GM12873 (cell line): Measurements from ENCODE around the gene NR3C2.

ENCODE experiments used
- CTCF ChIP-seq: IDR thresholded peaks from 2 replicates; pipeline ENCODE4 v1.5.1; 2012; ENCODE audit warnings: low read depth, mild to moderate bottlenecking, moderate library complexity, low read length, control low read depth; ENCODE audit not compliant: insufficient read depth; ENCODE audit errors: missing control alignments

NR3C2 gene

GRCh38 chr4:148090503-148091476 lies 351.4 kb downstream of the NR3C2 start:
- TF ChIP-seq CTCF = no peak

DNA sequence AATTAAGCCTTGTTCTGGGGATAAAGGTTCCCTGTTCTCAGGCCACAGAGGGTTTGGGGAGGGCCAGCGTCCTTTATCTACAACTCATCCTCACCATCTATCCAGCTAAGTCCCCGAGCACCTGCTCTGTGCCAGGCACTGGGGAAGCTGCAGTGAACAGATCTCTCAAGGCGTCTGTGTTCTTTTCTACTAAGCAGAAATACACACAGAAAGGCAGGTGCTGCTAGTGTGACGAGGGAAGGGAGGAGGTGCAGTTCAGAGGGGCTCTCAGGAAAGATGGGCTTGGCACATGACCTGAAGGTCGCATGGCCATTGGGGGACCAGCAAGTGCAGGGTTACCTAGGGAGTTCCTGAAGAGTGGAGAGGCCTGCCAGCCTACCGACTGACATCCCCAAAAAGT lies 352.2 kb downstream of the NR3C2 start:
- TF ChIP-seq CTCF = no peak

DNA sequence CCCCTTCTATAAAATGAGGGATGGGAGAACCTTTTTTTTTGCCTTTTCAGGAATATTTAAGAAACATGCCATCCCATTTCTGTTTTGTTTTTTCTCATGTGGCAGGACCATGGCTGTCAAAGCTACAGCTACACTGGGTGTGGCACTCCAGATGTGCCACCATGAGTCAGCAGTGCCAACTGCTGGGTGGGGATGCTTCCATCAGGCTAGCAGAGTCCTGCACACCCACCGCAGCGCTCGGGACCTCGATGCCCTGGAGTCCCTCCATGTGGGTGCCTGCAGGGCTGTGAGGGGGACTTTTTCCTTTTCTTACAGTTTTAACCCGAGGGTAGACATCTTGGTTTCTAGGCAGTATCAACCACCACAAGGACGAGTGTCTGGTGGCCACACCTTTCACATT lies 352.6 kb downstream of the NR3C2 start:
- TF ChIP-seq CTCF = no peak

DNA sequence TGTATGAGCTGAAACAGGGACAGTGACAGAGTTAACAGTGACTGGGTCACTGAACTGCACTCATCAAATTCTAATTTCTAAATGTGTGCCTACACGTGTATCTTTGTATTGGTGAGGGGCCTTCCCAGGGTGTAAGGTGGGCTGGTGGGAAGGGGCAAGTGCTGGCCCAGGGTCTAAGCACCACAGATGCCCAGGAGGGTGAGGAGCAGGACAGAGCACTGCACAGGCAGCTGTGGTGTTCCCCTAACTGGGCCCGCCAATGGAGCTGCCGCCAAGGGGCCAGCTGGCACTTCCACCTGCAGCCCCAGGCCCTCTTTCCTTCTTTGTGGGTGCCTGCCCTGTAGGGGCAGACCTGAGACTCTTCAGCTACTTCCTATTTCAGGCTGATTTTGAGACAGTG lies 360.5 kb downstream of the NR3C2 start:
- TF ChIP-seq CTCF = peak; percentile 6

DNA sequence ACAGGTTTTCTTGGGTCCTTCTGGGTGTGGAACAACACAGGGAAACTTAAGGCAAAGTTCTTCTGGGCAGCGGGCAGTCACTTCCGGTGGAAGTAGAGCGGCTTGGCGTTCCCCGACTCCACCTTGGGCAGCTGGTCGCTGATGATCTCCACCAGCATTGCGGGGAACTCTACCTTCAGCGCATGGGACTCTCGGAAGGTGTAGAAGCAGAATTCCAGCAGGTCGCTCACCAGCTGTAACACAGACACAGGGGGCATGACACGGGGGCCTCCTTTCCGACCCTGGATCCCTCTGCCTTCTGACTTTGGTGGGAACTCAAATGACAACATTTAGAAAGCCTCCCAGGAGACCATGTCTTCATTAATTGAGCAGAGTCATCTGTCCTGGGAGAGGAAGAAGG lies 360.9 kb downstream of the NR3C2 start:
- no peak for TF ChIP-seq CTCF

GRCh38 chr4:148079961-148080360 lies 362.3 kb downstream of the NR3C2 start:
- TF ChIP-seq CTCF = no peak

DNA sequence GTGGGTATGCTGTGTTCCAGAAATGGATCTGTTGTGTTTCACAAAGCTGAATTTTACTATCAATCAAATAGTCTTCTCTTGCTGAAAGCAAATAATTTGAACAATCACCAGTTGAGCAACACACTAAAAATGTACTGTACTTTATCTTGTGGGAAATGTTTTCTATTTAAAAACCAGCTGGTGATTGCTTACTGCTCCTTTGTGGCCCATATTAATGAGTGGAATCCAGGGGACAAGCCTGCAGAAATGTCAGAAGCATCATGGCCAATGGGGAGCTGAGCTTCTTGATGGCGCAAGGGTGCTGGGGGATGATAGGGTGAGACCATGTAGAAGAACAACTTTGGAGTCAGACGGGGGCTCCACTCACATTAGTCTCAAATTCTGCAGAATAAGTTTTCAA lies 364.2 kb downstream of the NR3C2 start:
- TF ChIP-seq CTCF = no peak
